HG02623 (cell line): ENCODE results near the gene CTPS1.

ENCODE experiments used
- ATAC-seq: cut with Tn5 transposase; IDR thresholded peaks from one replicate; pipeline ENCODE4 v1.9.1; 2021; ENCODE audit warnings: moderate library complexity; ENCODE audit not compliant: unreplicated experiment

CTPS1 gene

GRCh38 chr1:40965531-40965930 is 14.0 kb upstream of the CTPS1 start:
- no peak for ATAC-seq

- no peak for ATAC-seq
These were observed 13.1 kb upstream of the CTPS1 start for GRCh38 chr1:40966417-40966816.

DNA sequence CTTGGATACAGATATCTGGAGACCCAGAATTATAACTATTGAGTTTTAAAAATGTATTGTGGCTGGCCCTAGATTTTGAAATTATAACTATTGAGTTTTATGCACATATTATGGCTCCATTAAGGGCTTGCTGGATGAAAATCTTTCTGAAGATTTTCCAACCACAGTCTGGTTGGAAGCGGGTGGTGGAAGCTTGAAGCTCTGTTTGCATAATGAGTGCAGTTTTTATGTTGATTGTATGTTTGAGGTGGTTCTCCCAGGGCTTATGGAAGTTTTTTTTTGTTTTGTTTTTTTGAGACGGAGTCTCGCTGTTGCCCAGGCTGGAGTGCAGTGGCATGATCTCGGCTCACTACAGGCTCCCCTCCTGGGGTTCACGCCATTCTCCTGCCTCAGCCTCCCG is 10.1 kb upstream of the CTPS1 start:
- no peak for ATAC-seq

- ATAC-seq, result no peak
These were observed 7.5 kb upstream of the CTPS1 start for GRCh38 chr1:40971966-40972365.

GRCh38 chr1:40973912-40974311 is 5.6 kb upstream of the CTPS1 start:
- no peak for ATAC-seq

GRCh38 chr1:40974945-40975344 is 4.6 kb upstream of the CTPS1 start:
- no peak for ATAC-seq

DNA sequence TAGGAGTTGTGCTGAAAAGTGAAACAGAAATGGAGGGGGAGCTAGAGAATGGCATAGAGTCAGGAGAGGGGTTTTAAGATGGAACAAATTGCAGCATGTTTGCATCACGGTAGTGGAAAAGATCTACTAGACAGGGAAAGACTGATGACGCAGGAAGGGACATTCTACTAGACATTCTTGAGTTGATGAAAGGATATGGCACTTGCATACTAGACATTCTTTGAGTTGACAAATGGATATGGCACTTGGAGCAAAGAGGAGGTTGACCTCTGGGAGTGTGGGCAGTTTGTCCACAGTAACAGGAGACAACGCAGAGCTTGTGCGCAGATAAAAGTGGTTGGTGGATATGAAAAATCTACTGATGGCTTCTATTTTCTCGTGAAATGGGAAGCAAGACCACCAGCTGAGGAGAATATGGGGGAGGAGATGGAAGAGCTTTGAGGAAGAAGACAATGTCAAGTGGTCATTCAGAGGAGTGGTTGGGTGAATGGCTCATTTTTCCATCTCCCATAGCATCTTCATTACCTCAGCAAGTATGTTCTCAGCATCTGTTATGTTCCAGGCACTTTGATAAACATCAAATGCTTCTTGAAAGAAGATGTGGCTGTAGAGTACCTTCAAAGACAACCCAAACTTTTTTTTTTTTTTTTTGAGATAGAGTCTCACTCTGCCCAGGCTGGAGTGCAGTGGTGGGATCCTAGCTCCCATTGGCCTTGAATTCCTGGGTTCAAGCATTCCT is 2.4 kb upstream of the CTPS1 start:
- no peak for ATAC-seq

GRCh38 chr1:40977716-40978115 is 1.8 kb upstream of the CTPS1 start:
- no peak for ATAC-seq

- ATAC-seq, result no peak
These were observed 633 bp upstream of the CTPS1 start for GRCh38 chr1:40978886-40979240.

DNA sequence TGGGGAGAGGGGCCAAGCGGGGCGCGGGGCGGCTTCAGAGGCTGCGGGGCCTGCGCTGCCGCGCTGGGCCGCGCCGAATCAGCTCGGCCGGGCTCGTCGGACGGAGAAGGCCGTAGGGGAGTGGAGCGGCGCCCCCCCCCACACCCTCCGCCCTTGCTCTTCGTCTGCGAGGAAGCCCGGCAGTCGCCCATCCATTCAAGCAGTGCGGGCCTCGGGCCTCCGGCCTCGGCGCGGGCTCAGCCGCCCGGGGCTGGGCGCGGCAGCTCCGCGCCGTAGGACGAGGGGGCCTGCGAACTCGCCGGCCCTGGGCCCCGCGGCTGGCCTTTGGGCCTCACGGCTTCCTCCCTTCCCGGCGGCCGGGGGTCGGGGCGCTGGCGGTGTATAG is 564 bp downstream of the CTPS1 start:
- ATAC-seq, result peak; percentile 19

DNA sequence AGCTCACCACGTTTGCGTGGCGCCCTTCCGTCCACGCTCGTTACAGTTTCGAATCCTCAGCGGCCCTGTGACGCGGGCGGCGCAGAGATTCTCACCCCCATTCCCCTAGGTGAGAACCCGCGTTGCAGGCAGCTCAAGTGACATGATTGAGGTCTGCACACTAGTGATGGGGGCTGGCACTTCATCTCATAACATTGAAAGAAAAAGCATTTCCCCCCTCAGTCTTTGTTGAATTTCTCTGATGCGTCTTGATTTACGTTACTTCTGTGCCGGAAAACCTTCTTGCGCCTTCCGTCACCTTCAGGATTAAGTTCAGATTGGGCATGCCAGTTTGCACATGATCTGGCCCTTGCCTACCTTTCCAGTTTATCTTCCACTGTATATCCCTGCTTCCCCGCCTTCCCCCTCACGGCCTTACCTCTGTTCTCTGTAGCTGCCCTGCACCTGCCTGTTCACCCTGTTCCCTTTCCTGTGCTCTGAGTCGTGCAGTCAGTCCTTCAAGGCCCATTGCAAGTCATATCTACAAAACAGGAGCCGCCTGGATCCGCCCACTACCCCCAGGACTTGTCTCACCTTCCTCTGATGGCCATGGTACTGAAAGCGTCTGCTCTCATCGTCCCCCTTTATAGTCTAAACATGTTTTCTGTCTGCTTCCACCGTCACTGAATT is 1.1 kb downstream of the CTPS1 start:
- peak; percentile 5 for ATAC-seq

GRCh38 chr1:40981691-40982448 is 2.4 kb downstream of the CTPS1 start:
- ATAC-seq, result no peak

DNA sequence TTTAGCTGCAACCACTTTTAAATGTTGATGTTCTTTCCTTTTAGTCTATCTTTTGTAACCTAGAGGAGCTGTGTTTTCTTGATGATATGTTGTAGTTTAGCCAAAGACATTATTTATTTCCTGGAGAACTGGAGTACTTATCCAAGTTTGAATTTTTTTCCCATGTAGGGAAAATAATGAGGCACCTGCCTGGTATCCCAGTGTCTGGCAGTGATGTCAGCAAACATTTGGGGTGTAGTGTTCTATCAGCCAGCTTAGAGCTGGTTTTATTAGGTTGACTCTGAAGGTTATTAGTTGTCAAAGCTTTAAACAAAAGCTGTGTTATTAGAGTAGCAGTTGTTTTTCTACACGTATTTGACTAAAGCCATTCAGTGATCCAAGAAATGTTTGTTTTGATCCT is 3.2 kb downstream of the CTPS1 start:
- no peak for ATAC-seq

- ATAC-seq, result no peak
These were observed 3.8 kb downstream of the CTPS1 start for GRCh38 chr1:40983286-40983685.

DNA sequence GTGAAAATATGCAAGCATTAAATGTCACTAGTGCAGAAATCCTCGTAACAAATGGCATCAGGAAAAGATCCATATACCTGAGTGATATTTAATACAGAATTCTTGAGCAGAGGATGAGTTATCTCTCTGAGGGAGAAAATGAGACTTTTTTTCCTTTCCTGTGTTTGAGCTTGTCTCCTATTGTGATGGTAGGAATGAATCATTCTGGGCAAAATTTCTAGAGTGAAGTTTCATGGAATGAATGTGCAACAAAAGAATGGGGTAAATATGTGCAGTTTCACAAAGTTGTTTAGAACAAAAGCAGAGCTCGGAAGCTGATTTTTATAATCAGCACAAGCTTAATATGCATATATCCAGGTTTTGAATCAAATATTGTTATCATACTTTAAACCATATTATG is 4.6 kb downstream of the CTPS1 start:
- ATAC-seq, result no peak

DNA sequence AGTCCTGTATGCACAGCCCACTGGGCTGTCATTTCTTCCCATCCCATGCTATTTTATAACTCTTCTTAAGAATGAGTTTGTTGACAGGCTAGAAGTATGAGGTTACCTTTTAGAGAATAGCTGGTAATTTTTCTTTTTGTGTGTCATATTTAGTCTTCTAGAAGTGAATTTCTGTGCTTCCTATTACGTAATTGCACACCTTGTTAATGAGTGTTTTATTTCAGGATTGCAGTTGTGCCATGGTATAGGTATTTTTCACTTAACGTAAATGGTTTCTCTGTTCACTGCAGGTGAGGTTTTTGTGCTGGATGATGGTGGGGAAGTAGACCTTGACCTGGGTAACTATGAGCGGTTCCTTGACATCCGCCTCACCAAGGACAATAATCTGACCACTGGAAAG is 5.0 kb downstream of the CTPS1 start:
- no peak for ATAC-seq

DNA sequence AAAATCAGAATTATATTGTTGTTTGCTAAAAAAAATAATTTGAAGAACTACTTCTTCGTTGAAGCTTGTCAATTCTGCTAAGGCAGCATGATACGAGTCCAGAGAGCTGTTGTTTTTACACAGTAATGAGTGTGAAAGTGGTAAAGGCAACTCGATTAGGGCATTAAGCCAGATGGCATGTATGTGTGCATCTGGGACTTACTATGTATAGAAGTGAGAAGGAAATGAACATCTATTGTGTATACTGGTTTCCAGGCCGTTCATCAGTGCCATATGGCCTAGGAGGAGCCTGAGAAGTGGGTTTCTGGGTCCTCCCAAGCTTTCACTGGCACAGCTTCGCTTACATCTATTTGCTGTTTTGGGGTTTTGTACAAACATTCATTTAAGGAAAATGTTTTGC is 5.7 kb downstream of the CTPS1 start:
- ATAC-seq, result no peak

- no peak for ATAC-seq
These were observed 6.4 kb downstream of the CTPS1 start for GRCh38 chr1:40985875-40986274.

GRCh38 chr1:40986328-40986783 is 6.9 kb downstream of the CTPS1 start:
- ATAC-seq, result no peak

DNA sequence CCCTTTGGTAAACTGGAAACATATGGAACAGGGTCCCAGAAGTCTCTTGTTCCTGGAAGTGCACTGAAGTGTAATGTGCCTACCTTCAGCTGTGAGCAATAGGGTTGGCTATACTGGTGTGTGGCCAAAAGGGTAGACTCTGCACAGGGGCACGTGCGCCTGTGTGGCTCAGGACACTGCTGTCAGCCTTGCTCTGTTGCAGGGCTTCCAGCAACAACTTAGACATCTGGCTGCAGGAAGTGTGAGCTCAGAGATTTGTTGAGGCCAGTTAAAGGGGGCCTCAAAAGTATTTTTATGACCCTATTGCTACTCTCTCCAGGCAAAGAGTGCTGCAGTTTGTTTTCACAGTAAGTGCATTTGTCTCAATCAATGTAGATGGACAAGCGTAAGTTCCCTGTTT is 7.5 kb downstream of the CTPS1 start:
- ATAC-seq, result no peak

DNA sequence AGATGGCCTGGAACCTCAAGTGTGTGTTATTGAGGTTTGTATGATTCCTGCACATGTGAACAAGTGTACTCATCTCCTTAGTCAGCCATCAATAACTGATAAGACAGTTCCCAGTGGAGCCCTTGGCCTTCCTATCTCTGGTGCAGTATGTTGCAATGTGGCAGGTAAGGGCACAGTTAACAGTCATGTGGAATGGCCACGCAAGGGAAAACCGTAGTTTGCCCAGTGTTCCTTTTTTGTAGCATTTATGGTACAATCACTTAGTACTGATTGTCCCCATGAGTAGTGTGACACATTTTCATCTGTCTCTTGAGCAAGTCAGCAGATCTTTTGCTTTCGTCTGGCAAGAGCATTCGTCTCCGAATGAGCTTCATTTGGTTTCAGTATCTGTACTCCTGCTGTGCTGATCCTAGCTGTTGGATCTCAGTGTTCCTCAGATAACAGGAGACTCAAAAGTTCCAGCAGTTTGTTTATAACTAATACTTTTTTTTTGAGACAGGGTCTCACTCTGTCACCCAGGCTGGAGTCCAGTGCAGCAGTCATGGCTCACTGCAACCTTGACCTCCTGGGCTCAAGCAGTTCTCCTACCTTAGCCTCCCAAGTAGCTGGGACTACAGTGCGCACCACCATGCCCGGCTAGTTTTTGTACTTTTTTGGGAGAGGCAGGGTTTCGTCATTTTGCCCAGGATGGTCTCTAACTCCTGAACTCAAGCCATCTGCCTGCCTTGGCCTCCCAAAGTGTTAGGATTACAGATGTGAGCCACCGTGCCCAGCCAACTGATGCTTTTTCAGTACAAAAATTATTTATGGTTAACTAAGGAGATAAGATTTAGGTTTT is 8.2 kb downstream of the CTPS1 start:
- ATAC-seq, result no peak
